IPS-15b (cell line): ENCODE results near the gene CXCL8.

Source experiments
- H3K27me3 ChIP-seq: one replicate; pipeline ENCODE4 v1.6.1; 2013; ENCODE audit warnings: low read length; ENCODE audit not compliant: control insufficient read depth, insufficient read depth
- H3K36me3 ChIP-seq: one replicate; pipeline ENCODE4 v1.6.1; 2013; ENCODE audit warnings: low read length; ENCODE audit not compliant: control insufficient read depth, insufficient read depth
- H3K4me1 ChIP-seq: one replicate; pipeline ENCODE4 v1.6.1; 2013; ENCODE audit warnings: mild to moderate bottlenecking, low read length; ENCODE audit not compliant: control insufficient read depth, insufficient read depth
- H3K4me3 ChIP-seq: one replicate; pipeline ENCODE4 v1.5.1; 2013; ENCODE audit warnings: low read depth, low read length
- H3K9ac ChIP-seq: one replicate; pipeline ENCODE4 v1.6.1; 2013; ENCODE audit warnings: low read depth, mild to moderate bottlenecking, low read length
- H3K9me3 ChIP-seq: one replicate; pipeline ENCODE4 v1.6.1; 2013; ENCODE audit warnings: mild to moderate bottlenecking, low read length; ENCODE audit not compliant: control insufficient read depth, insufficient read depth

The CXCL8 gene

DNA sequence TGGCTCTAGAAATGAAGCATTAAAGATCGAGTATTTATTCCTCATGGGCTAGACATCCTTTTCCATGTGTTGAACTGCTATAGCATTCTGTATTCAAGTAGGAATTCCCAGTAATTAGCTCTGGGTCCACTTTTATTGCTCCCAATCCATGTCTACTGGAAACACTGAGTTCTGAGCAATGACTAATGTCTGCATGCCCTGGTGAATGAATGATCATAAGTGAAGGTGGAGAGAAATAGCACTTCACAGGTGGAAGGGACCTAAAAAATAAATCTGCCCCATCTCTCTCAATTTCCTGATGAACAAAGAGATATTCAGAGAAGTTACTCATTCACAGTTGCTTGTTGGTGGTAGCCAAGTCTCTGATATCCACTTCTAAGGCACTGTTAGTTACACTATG, 34.6 kb upstream of the CXCL8 start:
- H3K4me3 ChIP-seq: no peak overlapping the region
- no peaks in the 10 kb centered on the region for H3K27me3 ChIP-seq
- no peak overlapping the region for H3K9ac ChIP-seq
- no peaks in the 10 kb centered on the region for H3K36me3 ChIP-seq
- peaks cover 7% of the 10 kb centered on the region for H3K4me1 ChIP-seq
- no peaks in the 10 kb centered on the region for H3K9me3 ChIP-seq

DNA sequence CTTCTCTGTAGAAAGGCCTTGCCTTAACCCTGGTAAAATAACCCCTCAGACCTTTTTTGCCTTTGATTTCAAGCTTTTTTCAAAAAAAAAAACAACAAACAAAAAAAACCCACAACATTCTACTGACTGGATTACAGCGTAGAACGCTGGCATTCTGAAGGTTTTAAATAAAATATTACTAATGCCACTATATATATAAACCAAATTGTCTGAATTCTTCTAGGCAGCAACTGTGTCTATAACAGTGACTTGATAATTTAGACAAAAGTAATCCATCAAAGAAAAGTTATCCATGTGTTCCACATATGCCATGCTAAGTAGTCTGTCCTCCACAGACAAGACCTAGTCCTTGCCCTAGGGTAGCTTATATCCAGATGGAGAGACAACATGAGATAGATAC, 33.6 kb upstream of the CXCL8 start:
- Histone ChIP-seq H3K36me3 (no peaks in the 10 kb centered on the region), H3K9me3 (no peaks in the 10 kb centered on the region), H3K4me3 (no peak overlapping the region), H3K9ac (no peak overlapping the region), H3K27me3 (no peaks in the 10 kb centered on the region), H3K4me1 (peaks cover 7% of the 10 kb centered on the region)

DNA sequence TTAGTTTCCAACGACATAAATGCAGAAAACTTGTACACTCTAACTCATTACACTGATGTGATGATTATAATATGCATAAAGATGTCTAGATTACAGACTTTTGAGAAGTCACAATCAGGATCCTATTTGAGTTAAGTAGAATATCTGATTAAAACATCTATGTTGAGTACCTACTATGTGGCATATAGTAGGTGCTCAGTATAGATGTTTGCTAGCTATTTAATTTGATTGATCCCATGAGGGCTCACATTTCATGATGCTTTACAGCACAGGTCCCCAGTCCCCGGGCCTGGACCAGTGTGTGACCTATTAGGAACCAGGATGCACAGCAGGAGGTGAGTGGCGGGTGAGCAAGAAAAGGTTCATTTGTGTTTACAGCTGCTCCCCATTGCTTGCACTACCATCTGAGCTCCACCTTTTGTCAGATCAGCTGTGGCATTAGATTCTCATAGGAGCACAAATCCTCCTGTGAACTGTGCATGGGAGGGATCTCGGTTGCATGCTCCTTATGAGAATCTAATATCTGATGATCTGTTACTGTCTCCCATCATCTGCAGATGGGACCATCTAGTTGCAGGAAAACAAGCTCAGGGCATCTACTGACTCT, 33.0 kb upstream of the CXCL8 start:
- Histone ChIP-seq H3K4me3 (no peak overlapping the region), H3K9me3 (no peaks in the 10 kb centered on the region), H3K4me1 (peaks cover 7% of the 10 kb centered on the region), H3K27me3 (no peaks in the 10 kb centered on the region), H3K36me3 (no peaks in the 10 kb centered on the region), H3K9ac (no peak overlapping the region)

DNA sequence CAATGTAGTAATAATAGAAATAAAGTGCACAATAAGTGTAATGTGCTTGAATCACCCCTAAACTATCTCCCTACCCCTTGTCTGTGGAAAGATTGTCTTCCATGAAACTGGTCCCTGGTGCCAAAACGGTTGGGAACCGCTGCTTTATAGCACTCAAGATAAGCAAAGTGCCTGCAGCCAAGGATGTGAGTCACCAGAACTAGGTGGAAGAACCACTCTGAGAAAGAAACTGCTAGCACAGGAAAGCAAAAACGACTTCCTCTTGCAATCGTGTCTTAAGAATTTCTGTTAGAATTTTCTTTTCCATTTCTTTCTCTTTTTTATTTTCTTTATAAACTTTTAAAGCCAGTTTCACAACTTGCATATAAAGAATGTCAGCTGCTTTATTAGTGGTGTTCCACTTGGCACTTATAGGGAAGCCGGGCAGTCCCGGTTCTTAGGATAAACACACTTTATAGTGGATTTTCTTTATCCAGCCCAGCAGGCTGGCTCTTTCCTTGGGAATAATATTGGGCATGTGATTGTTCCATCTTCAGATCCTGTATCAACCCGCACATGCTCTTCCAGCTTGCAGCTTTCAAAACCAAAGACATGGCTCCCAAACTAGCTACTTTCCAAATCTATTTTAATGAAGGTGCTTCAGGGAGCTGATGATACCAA, 32.3 kb upstream of the CXCL8 start:
- H3K9ac ChIP-seq: no peak overlapping the region
- no peaks in the 10 kb centered on the region for H3K9me3 ChIP-seq
- H3K4me1 ChIP-seq: peaks cover 7% of the 10 kb centered on the region
- H3K4me3 ChIP-seq: no peak overlapping the region
- no peaks in the 10 kb centered on the region for H3K27me3 ChIP-seq
- H3K36me3 ChIP-seq: no peaks in the 10 kb centered on the region

DNA sequence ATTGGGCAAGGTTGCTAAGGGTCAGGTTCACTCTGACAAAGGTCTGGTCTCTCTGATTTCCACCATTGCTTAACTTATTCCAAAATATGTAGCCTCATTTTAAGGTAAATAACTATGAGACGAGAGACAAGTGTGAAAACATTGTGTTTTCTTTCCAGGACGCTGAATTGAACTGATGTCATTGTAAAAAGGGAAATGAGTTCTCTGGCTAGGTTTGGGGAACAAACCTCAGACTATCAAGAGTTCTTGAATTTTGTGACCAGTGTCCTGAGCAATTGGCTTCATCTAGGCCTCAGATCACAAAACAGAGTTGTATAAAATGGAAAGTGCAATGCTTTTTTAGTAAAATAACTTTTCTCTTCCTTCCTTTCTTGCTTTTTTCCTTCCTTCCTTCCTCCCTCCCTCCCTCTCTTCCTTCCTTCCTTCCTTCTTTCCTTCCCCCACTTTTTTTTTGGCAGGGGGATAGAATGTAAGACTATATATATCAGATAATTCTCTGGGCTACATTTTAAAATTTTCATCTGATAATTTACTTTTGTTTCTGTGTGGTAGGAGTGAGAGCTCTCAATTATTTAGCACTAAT, 30.8 kb upstream of the CXCL8 start:
- Histone ChIP-seq H3K4me3 (no peak overlapping the region), H3K9me3 (no peaks in the 10 kb centered on the region), H3K36me3 (no peaks in the 10 kb centered on the region), H3K9ac (no peak overlapping the region), H3K4me1 (peaks cover 4% of the 10 kb centered on the region), H3K27me3 (no peaks in the 10 kb centered on the region)

DNA sequence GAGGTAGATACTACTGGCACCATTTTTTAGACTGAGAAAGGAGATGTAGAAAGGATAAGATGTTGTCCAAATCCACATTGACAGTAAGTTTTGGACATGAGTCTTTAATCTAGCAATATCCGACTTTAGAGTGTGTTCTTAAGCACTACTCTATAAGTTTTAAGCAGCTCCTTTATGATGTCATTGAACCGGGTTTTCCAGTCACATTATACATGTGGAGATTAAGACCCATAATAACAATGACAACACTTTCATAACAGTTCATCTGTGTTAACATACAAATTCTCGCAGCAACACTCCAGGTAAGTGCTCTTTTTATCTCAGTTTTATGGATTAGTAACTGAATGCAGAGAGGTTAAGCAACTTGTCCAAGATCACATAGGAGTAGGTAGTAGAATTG, 30.3 kb upstream of the CXCL8 start:
- H3K9ac ChIP-seq: no peak overlapping the region

DNA sequence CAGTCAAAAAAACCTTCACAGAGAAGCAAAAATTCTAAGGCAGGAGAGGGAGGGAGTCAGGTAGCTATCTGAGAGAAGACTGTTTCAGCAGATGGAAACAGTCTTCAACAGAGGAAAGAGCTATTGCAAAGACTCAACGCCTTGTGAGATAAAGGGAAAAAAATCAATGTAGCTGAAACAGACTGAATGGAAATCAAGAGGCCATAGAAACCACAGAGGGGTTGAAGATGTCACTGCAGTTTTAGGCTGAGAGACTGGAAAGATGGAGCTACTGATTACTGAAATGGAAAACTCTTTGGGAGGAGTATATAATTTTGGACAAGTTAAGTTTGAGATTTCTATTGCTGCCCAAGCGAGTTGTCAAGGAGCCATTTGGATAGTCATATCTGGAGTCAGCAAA, 28.4 kb upstream of the CXCL8 start:
- H3K27me3 ChIP-seq: no peaks in the 10 kb centered on the region
- no peaks in the 10 kb centered on the region for H3K36me3 ChIP-seq
- H3K9me3 ChIP-seq: no peaks in the 10 kb centered on the region
- H3K9ac ChIP-seq: no peak overlapping the region
- no peaks in the 10 kb centered on the region for H3K4me1 ChIP-seq
- H3K4me3 ChIP-seq: no peak overlapping the region

More for the DNA sequence above, 30.3 kb upstream of the CXCL8 start:
- Histone ChIP-seq H3K36me3 (no peaks in the 10 kb centered on the region), H3K4me1 (peaks cover under 1% of the 10 kb centered on the region), H3K9me3 (no peaks in the 10 kb centered on the region), H3K27me3 (no peaks in the 10 kb centered on the region), H3K4me3 (no peak overlapping the region)

DNA sequence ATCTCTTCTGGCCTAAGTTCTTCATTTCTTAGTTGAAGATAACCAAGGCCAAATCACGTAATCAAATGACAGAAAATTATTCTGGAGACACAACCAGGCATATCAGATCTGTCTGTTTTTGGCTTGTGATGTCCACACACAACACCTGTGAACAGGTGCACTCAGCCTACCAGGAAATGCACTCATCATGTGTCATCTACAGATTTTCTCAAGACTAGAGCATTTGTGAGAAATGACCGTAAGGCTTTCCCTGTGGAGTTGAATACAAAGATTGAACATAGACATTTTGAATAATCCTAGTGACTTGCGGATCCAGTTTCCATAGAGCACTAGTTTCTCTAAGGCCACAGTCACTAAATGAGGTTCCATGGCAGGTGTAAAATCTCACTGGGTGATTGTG, 26.7 kb upstream of the CXCL8 start:
- no peak overlapping the region for H3K9ac ChIP-seq
- no peaks in the 10 kb centered on the region for H3K27me3 ChIP-seq
- no peaks in the 10 kb centered on the region for H3K4me1 ChIP-seq
- no peaks in the 10 kb centered on the region for H3K36me3 ChIP-seq
- no peaks in the 10 kb centered on the region for H3K9me3 ChIP-seq
- H3K4me3 ChIP-seq: no peak overlapping the region

DNA sequence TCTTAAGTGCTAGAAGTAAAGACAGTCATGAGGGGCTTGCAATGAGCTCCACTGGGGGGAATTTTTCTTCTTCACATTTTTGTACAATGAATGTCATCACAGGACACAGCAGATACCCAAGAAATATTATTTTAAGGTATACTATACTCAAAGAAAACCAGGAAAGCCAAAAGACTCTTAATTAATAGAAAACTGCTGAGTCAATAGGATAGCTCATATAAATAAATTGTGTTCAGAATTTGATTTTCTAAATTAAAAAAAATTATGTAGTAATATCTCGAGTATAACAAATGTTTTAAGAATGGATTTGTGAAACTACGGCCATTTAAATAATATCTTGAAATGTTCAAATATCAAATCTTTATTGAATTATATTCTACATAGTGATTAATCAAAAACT, 25.7 kb upstream of the CXCL8 start:
- H3K9me3 ChIP-seq: no peaks in the 10 kb centered on the region
- H3K36me3 ChIP-seq: no peaks in the 10 kb centered on the region
- no peaks in the 10 kb centered on the region for H3K27me3 ChIP-seq
- no peak overlapping the region for H3K9ac ChIP-seq
- H3K4me3 ChIP-seq: no peak overlapping the region
- no peaks in the 10 kb centered on the region for H3K4me1 ChIP-seq

DNA sequence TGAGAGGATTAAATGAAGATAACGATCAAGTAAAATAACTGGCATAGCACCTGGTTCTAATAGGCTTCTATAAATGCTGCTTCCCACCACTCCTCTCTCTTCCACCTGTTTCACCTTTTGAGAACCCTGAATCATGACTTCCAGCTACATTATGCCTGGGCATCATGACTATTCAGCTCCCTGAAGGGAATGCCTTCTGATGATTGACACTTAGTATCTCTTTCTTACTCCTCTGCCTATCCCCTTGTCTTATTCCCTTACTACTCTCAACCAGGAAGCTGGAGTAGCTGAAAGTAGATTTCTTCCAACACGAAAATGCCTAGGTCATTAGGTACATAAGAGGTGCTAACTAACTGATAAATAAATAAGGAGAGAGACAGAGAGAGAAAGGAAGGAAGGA, 24.7 kb upstream of the CXCL8 start:
- Histone ChIP-seq H3K36me3 (no peaks in the 10 kb centered on the region), H3K9ac (no peak overlapping the region), H3K4me1 (no peaks in the 10 kb centered on the region), H3K9me3 (no peaks in the 10 kb centered on the region), H3K4me3 (no peak overlapping the region), H3K27me3 (no peaks in the 10 kb centered on the region)

DNA sequence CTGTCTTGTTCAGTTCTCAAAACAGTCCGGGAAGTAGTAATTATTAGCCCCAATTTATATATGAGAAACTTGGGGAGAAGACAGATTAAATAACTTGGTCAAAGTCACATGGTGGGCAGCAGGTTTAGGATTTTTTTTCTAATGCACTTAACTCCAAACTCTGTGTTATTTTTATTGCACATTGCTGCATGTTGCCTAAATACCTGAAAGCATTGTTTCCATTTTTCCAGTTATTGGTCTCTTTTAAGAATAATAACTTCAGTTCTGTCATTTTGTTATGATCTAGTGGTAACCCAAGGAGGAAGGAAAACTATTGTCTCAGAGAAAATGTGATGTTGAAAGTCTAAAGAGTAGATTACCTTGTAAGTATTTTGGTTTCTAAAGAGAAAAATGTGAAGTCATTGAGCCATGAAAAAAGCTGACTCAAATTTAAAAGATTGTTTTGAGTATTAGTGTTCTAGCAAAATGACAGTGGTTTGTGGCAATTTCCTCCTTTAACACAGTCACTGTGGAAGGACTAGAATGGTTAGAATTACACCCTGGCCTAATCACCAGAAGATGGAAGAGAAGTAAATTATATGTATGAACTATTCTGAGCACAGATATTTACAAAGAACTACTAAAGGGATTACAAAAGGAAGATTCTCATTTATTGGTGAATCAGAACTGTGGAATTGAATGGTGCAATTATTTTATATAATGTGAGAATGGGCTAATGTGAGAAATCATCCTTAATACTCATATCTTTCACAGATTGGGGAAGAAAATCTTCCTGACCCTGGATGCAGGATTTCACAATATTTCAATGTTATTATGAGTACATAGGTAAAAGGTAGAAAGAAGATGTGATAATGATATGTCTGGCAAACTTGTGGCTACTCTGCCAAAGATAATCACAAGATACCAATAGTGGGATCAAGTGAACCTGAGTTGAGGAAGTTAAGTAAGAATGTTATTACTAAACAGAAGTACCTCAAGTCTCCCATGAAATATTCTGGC, 21.7 kb upstream of the CXCL8 start:
- Histone ChIP-seq H3K36me3 (no peaks in the 10 kb centered on the region), H3K4me1 (no peaks in the 10 kb centered on the region), H3K27me3 (no peaks in the 10 kb centered on the region), H3K4me3 (no peak overlapping the region), H3K9ac (no peak overlapping the region), H3K9me3 (no peaks in the 10 kb centered on the region)
